Measurements from ENCODE around the gene DCDC1. TPM values are rescaled to one million over a fixed set of nuclear protein-coding genes. Genes with fewer than 3 reads are reported as not detected.
A peak's percentile ranks its signal among the peaks of the same experiment; 100 is the strongest.

The DCDC1 gene
- not detected in 2 replicates for total RNA-seq

DNA sequence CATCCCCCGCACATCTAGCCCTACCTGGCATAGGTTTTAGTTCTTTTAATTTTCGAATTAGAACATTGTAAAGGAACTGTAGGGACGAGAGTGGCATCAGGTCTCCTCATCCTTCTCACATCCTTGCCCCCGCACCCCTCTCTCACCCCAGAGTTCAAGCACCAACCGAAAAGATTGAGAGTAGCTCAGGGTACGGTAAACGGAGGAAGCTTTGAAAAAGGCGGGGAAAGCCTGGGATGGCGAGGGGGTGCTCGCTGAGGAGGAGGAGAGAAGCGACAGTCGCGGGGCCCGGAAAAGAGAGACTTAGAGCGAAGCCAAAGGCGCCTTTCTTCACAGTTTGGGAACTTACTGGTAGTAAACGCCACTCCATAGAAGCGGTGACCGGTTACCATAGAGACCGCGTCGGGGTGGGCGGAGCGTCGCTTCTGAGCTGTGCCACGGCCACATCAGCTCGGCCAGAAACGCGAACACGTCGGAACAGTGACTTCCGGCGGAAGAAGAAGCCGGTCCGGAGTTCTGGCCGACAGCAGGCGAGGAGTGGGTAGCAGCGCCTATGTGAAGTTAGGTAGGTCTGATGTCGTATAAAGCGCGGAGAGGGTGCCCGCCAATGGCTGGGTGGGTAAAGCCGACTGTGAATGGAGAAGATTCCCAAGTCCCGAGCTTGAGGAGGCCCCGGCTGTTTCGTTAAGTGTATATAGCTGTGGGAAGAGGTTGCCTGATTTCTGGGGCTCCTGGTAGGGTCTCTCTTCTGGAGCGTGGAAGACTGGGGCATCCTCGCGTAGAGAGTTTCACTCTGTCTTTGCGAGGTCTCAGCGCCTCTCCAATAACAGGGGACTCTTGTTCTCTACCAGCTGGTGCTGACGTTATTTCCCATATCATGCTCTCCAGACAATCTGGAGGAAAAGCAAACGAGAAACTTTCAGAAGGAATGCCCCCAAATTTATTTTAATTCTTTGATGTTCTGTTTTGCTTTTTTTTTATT lies at the start of gene DCDC1, which contains the start of gene DNAJC24:
TSS of gene DCDC1 (minus strand) at position 392 of the 982 bp plus-strand sequence. CDS start 41,459 bp downstream, outside the sequence.
TSS of gene DNAJC24 (plus strand) at position 513 of the 982 bp plus-strand sequence. CDS start 889 bp downstream, outside the sequence.
- peak; percentile 64 for DNase-seq (ENCODE audit: extremely low read depth, low read depth, low spot score)

DNA sequence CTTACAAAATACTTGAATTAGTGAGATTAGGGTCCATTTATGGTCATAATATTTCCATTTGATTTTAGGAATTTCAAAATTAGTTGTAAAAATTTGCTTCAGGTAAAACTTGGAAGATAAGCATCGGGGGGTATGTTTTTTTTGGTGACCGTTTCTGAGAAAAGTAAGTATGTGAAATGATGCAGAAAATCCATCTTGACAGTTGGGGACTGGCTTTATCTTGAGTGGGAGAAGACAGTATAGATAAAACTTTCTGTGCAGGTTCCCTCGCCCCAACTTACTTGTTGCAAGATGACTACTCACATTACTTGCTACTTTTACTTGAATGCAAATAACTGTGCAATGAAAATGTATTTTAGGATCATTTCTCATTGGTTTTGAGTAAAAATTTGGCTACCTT lies 49.6 kb upstream of the DCDC1 start:
- no peak for DNase-seq (ENCODE audit: extremely low read depth, low read depth, low spot score)

- DNase-seq (ENCODE audit: extremely low read depth, low read depth, low spot score): no peak
Observed at GRCh38 chr11:31417816-31418215, 48.3 kb upstream of the DCDC1 start.

- DNase-seq (ENCODE audit: extremely low read depth, low read depth, low spot score): no peak
Observed at GRCh38 chr11:31417357-31417756, 47.8 kb upstream of the DCDC1 start.

GRCh38 chr11:31415435-31415834 lies 45.9 kb upstream of the DCDC1 start:
- DNase-seq (ENCODE audit: extremely low read depth, low read depth, low spot score): no peak

DNA sequence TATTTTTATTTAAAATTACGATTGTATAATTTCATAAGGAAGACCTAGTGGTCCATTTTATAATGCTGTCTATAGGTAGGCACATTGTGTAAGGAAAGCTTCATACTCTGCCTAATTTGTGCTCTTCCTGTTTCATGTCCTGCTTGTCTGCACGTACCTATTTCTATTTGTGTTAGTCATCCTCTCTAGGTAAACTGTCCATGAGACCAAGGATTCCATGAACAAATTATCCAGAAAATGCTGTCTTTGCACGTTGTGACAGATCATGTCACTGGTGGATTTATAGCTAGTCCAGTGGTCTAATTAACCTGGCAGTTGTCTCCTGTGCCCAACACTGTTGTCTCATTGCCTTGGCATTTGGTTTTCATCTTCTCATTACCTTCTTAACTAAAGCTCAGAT lies 44.8 kb upstream of the DCDC1 start:
- no peak for DNase-seq (ENCODE audit: extremely low read depth, low read depth, low spot score)

- DNase-seq (ENCODE audit: extremely low read depth, low read depth, low spot score): no peak
Observed at GRCh38 chr11:31412946-31413345, 43.4 kb upstream of the DCDC1 start.

DNA sequence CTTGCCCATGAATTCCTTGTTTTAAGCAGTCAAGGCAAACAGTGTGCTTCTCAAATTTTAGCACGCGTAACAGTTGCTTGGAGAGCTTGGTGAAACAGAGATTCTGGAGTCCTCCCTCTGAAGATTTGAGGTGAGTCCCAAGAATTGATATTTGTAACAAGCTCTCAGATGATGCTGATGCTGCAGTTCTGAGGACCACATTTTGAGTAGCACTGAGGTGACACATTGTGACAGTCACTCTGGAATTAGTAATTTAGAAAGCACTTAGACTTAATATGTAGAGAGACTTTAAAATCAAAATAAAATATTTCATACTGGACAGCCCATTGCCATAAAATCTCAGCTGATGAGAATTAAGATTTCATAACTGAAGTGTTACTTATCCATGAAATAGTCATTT lies 38.7 kb upstream of the DCDC1 start:
- DNase-seq (ENCODE audit: extremely low read depth, low read depth, low spot score): no peak

DNA sequence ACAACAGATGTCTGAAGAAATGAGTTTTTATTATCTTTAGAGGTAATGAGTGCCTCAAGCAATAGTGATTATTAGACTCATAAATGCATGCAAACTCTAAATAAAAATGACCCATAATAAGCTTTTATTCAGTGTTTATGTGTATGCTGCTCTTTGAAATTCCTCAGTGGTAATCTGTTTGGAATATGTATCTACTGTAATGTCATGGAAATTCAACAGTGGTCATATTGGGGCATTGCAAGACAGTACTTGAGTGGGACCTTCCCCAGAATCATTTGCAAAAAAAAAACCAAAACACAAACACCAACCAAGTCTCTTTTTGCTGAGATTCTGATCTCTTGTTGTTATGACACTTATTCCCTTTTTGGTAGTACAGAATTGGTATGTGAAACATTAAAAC lies 35.1 kb upstream of the DCDC1 start:
- no peak for DNase-seq (ENCODE audit: extremely low read depth, low read depth, low spot score)

- DNase-seq (ENCODE audit: extremely low read depth, low read depth, low spot score): no peak
Observed at GRCh38 chr11:31397239-31397834, 27.8 kb upstream of the DCDC1 start.

- DNase-seq (ENCODE audit: extremely low read depth, low read depth, low spot score): no peak
Observed at GRCh38 chr11:31387379-31387778, 17.8 kb upstream of the DCDC1 start.

DNA sequence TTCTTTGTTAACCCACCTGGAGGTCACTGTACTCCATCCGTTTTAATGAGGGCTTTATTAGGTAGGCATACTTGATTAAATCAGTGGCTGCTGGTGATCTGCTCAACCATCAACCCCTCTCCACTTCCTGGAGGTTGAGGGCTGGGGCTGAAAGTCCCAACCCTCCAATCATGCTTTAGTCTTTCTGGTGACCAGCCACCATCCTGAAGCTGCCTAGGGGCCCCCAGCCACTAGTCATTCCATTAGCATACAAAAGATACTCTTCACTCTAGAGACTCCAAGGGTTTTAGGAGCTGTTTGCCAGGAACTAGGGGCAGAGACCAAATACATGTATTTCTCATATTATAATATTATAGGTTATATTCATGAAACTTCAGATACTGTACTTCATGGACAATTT lies 13.6 kb upstream of the DCDC1 start:
- DNase-seq (ENCODE audit: extremely low read depth, low read depth, low spot score): no peak

DNA sequence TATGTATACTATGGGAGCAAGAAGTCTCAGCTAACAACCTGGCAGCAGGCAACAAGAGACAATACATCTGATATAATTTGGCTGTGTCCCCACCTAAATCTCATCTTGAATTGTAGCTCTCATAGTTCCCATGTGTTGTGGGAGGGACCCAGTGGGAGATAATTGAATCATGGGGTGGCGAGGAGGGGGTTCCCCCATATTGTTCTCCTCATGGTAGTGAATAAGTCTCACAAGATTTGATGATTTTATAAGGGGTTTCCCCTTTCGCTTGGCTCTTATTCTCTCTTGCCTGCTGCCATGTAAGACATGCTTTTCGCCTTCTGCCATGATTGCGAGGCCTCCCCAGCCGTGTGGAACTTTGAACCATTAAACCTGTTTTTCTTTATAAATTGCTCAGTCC lies 6.3 kb upstream of the DCDC1 start:
- DNase-seq (ENCODE audit: extremely low read depth, low read depth, low spot score): no peak

DNA sequence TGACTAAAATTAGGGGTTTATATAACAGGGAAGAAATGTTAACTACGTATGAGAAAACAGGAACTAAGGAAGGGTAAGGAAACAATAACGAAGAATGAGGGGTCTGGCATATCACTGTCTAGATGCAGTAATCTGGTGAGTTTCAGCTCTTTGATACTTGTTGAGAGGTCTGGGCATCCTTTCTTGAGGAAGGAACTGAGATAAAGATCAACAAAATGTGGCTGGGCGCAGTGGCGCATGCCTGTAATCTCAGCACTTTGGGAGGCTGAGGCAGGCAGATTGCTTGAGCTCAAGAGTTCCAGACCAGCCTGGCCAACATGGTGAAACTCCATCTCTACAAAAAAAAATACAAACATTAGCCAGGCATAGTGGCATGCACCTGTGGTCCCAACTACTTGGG lies 2.7 kb downstream of the DCDC1 start:
- DNase-seq (ENCODE audit: extremely low read depth, low read depth, low spot score): no peak

- DNase-seq (ENCODE audit: extremely low read depth, low read depth, low spot score): no peak
Observed at GRCh38 chr11:31361743-31362142, 7.8 kb downstream of the DCDC1 start.

- DNase-seq (ENCODE audit: extremely low read depth, low read depth, low spot score): no peak
Observed at GRCh38 chr11:31355817-31356216, 13.7 kb downstream of the DCDC1 start.

DNA sequence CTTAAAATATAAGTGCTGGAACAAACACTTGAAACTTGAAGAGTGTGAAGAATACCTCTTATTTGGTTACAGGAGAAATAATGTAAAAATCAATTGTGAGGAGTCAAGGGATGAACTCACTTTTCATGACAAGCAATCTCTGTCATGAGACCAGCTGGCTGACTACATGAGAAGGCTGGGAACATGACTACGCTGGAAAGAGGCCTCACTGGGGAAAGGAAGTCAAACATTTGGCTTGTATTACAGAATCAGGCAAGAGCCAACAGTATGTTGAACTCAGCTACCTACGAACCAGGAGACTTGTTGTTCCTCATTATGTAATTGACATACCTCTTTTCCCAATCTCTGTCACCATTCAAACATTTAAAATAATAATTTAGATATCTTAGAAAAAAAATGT lies 14.4 kb downstream of the DCDC1 start:
- DNase-seq (ENCODE audit: extremely low read depth, low read depth, low spot score): no peak

- DNase-seq (ENCODE audit: extremely low read depth, low read depth, low spot score): no peak
Observed at GRCh38 chr11:31351168-31351567, 18.4 kb downstream of the DCDC1 start.

DNA sequence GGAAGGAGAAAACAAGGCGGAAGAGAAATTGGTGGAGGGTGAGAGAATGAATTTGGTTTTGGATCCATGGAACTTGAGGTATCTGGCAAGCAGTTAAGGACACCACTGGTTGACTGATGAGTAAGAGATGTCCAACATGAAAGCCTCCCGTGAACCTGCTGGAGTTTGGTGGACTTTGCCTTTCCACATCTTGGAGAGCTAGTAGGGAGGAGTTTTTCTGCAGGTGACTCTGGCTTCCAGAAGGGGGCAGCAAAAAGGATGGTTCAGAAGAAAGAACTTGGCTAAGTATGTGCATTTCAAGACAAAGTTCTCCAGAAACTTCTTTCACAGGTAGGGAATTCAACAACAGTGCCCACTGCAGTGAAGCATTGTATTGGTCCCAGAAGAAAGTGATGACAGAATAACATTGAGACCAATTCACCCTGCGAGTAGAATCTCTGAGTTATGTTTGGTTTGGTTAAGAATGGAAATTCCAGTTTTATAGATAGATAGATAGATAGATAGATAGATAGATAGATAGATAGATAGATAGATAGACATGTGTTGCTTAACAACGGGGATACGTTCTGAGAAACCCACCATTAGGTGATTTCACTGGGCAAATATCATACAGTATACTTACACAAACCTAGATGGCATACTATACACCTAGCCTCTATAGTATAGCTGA lies 28.5 kb downstream of the DCDC1 start:
- no peak for DNase-seq (ENCODE audit: extremely low read depth, low read depth, low spot score)

- DNase-seq (ENCODE audit: extremely low read depth, low read depth, low spot score): no peak
Observed at GRCh38 chr11:31337806-31338205, 31.7 kb downstream of the DCDC1 start.

- DNase-seq (ENCODE audit: extremely low read depth, low read depth, low spot score): no peak
Observed at GRCh38 chr11:31328697-31329096, 40.8 kb downstream of the DCDC1 start.

Data from glomerular endothelial cell (primary cell).